ENCODE results near the gene SAMMSON. TPM values are rescaled to one million over a fixed set of nuclear protein-coding genes. Genes with fewer than 3 reads are reported as not detected.

The SAMMSON gene
- total RNA-seq, 1 donor, result not detected

DNA sequence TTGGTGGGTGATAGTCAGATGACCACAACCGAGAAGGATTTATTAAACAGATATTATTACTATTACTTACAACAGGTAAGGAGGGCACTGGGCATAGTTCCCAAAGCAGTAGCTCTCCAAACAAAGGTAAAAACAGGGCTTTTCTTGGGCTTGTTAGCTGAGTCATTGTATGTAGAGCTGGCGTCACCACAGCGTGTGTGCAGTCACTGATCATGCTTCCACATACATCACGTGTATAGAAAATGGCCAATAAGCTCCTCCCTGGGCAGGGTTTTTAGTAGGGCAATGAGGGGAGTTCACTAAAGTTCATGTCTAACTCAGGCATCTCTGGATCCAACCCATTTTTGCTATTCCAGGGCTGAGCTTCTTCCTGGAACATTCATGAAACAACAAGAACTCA lies 5.8 kb upstream of the SAMMSON start:
- DNase-seq (ENCODE audit: low read depth), result no peak
- TF ChIP-seq, protein P1, sequence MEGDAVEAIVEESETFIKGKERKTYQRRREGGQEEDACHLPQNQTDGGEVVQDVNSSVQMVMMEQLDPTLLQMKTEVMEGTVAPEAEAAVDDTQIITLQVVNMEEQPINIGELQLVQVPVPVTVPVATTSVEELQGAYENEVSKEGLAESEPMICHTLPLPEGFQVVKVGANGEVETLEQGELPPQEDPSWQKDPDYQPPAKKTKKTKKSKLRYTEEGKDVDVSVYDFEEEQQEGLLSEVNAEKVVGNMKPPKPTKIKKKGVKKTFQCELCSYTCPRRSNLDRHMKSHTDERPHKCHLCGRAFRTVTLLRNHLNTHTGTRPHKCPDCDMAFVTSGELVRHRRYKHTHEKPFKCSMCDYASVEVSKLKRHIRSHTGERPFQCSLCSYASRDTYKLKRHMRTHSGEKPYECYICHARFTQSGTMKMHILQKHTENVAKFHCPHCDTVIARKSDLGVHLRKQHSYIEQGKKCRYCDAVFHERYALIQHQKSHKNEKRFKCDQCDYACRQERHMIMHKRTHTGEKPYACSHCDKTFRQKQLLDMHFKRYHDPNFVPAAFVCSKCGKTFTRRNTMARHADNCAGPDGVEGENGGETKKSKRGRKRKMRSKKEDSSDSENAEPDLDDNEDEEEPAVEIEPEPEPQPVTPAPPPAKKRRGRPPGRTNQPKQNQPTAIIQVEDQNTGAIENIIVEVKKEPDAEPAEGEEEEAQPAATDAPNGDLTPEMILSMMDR (IDR thresholded peaks at IDR 0.05; ENCODE audit: insufficient read depth, low read length), result no peak
- no peak overlapping the region for H3K4me3 ChIP-seq (ENCODE audit: low read depth, low read length)

DNA sequence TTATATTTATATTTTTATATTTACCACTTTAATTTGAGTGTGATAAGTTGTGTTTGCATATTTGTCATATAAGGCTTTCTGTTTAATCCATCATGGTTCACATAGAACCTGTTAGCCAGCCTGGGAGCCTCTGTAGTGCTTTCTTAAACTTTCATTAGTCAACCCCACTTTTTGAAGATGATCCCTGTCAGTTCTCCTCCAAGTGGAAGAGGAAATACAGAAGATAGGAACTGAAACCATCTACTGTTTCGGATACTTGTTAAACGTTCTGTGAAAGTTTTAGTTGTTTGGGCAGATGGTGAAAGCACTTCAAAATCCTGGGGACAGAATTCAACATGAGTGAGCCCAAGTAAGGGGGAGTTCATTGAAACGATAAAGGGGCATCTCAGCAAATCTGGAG lies 4.6 kb upstream of the SAMMSON start:
- H3K4me3 ChIP-seq (ENCODE audit: low read depth, low read length), result no peak overlapping the region
- DNase-seq (ENCODE audit: low read depth), result no peak
- TF ChIP-seq, protein P1 (IDR thresholded peaks at IDR 0.05; ENCODE audit: insufficient read depth, low read length), result no peak

DNA sequence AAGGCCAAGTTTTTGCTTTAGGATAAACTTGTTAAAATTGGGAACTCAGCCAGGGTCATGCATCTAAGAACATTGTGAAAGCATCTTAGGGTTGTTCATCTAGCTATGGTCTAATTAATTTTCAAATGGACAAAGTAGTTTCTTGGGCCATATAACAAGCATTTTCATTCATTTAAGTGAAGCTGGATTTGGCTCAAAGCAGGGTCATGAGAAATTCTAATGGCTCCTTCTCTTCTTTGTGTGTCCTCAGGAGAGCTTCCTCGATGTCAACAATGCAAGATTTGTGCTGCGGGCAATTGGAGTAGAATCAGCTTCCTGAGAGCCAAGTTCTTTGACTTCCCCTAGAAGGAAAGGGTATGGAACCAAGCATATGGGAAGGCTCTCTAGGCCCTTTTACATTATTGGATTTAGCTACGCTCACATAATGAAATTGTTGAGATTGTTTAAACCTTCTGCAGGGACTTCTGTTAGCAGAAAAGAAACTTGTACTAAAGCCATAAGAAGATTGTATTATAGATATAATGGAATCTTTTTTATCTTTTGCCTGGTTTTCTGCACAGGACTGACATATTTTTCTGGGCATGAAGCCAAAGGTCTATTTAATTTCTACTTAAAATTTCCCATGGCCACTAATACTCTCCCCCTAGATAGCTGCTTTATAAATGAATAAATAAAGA lies 1.8 kb upstream of the SAMMSON start:
- no peak overlapping the region for H3K4me3 ChIP-seq (ENCODE audit: low read depth, low read length)
- no peak for DNase-seq (ENCODE audit: low read depth)
- TF ChIP-seq, protein P1 (IDR thresholded peaks at IDR 0.05; ENCODE audit: insufficient read depth, low read length), result no peak

DNA sequence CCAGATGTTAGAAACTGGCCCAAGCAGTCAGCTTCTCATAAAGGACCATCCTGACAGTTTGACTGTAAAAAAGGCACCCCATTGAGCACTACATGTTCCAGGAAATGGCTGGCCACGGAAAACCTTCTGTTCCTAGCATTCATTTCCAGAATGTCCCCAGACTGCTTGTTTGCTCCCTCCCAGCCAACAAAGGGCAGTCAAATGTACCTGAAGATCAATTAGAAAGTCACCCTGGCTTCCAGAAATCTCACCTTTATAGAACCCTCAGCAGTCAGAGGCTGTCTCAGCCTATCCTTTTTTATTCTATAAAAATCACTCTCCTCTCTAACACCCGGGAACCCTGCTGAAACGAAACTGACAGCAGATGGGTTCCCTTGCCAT lies 784 bp upstream of the SAMMSON start:
- no peak overlapping the region for H3K4me3 ChIP-seq (ENCODE audit: low read depth, low read length)
- DNase-seq (ENCODE audit: low read depth), result no peak
- TF ChIP-seq, protein P1 (IDR thresholded peaks at IDR 0.05; ENCODE audit: insufficient read depth, low read length), result no peak

DNA sequence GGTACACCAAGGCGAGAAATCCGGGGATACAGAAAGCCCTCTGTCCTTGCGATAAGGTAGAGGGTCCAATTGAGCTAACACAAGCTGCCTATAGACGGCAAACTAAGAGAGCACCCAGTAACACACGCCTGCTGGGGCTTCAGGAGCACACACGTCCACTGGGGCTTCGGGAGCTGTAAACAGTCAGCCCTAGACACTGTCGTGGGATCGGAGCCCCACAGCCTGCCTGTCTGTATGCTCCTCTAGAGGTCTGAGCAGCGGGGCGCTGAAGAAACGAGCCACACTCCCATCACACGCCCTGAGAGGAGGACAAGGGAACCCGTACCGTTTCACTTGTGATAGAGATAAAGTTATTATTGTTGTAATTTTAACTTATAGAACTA lies 486 bp downstream of the SAMMSON start:
- no peak overlapping the region for H3K4me3 ChIP-seq (ENCODE audit: low read depth, low read length)
- no peak for DNase-seq (ENCODE audit: low read depth)
- TF ChIP-seq, protein P1 (IDR thresholded peaks at IDR 0.05; ENCODE audit: insufficient read depth, low read length), result no peak

DNA sequence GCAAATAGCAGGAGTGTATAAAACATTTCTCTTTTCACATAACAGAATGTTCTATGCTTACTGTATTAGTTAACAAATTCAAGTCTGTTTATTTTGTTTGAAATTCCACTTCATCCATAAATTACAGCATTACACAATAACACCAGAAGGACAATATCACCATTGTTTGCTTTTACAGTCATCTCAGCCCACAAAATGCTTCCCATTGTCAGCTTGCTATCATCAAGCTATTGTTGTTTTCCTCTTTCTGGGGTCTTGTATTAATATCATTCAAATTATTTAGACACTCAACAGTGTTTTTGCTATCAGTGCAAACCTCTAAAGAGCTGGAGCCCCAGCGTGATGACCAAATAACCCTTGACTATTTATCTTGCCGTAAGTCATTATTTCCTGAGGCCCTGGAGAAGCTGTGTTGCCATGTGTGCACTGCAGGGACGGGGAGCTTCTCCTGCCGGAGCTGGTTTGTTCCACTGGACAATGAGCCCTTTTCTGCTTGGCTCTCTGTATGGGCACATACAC lies 1.1 kb downstream of the SAMMSON start:
- no peak for DNase-seq (ENCODE audit: low read depth)
- H3K4me3 ChIP-seq (ENCODE audit: low read depth, low read length), result no peak overlapping the region
- TF ChIP-seq, protein P1 (IDR thresholded peaks at IDR 0.05; ENCODE audit: insufficient read depth, low read length), result no peak

DNA sequence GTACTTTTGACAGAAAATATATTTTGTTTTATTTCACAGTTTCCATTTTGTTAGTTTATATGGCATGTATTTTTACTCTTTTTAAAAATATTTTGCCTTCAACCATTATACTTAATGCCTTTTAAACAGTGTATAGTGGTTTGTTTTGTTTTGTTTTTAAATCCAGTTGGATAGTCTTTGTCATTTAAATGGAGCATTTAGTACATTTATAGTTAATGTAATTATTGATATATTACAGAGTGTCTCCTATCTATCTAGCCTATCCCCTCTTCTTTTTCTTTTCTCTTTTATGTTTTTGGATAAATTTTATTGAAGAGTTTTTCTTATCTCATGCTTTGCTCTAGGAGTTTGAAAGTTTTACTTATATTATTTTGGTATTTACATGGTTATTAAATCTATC lies 3.6 kb downstream of the SAMMSON start:
- no peak overlapping the region for H3K4me3 ChIP-seq (ENCODE audit: low read depth, low read length)
- DNase-seq (ENCODE audit: low read depth), result no peak
- TF ChIP-seq, protein P1 (IDR thresholded peaks at IDR 0.05; ENCODE audit: insufficient read depth, low read length), result no peak
